GM12878 (cell line): ENCODE measurements around the gene WIPF2. TPM values are rescaled to one million over a fixed set of nuclear protein-coding genes. Genes with fewer than 3 reads are reported as not detected.

Experiments
- BCL11A ChIP-seq: IDR thresholded peaks from 2 replicates; pipeline ENCODE4 v1.6.1; 2011; ENCODE audit warnings: low read depth, low read length
- BRCA1 ChIP-seq: IDR thresholded peaks from 2 replicates; pipeline ENCODE4 v1.6.1; 2011; ENCODE audit warnings: low read depth, low read length, improper control_type of control experiment
- CHD1 ChIP-seq: IDR thresholded peaks from 2 replicates; pipeline ENCODE4 v1.6.1; 2012; ENCODE audit warnings: low read depth, low read length, improper control_type of control experiment
- CTCF ChIP-seq, 3 experiments: IDR thresholded peaks in 2 of 3; conservative IDR thresholded peaks in 1 of 3; 2 replicates each; pipeline ENCODE4 v1.5.1; 2011; ENCODE audit warnings: low read depth in 3 of 3, low read length in 3 of 3, mild to moderate bottlenecking in 3 of 3, control low read depth in 2 of 3, moderate library complexity in 2 of 3, inconsistent platforms in 1 of 3, mixed read lengths in 1 of 3; ENCODE audit not compliant: control insufficient read depth in 2 of 3, insufficient read depth in 1 of 3; ENCODE audit errors: extremely low read depth in 1 of 3
- DPF2 ChIP-seq: fragments of 450-650 bp; IDR thresholded peaks from 2 replicates; pipeline ENCODE4 v1.6.1; 2017; ENCODE audit warnings: mild to moderate bottlenecking
- ESRRA ChIP-seq: IDR thresholded peaks from 2 replicates; pipeline ENCODE4 v1.6.1; 2012; ENCODE audit warnings: mild to moderate bottlenecking, low read length, improper control_type of control experiment
- EZH2 ChIP-seq: IDR thresholded peaks from 2 replicates; pipeline ENCODE4 v1.6.1; 2012; ENCODE audit warnings: low read depth, mild to moderate bottlenecking, control low read depth, inconsistent platforms, low read length, borderline replicate concordance; ENCODE audit not compliant: control insufficient read depth
- FOXK2 ChIP-seq: fragments of 450-650 bp; IDR thresholded peaks from 2 replicates; pipeline ENCODE4 v1.6.1; 2017; ENCODE audit warnings: mild to moderate bottlenecking, moderate library complexity
- IKZF1 ChIP-seq: fragments of 450-650 bp; conservative IDR thresholded peaks from 2 replicates; pipeline ENCODE4 v1.6.1; 2017; ENCODE audit warnings: antibody characterized with exemption, mild to moderate bottlenecking
- NBN ChIP-seq: fragments of 450-650 bp; IDR thresholded peaks from 2 replicates; pipeline ENCODE4 v1.6.1; 2016
- NFIC ChIP-seq: IDR thresholded peaks from 2 replicates; pipeline ENCODE4 v1.6.1; 2012; ENCODE audit warnings: low read depth, mild to moderate bottlenecking, inconsistent platforms, low read length, moderate library complexity
- NR2C2 ChIP-seq: IDR thresholded peaks from 2 replicates; pipeline ENCODE4 v1.6.1; 2011; ENCODE audit warnings: borderline replicate concordance, low read depth; ENCODE audit not compliant: control insufficient read depth, insufficient read length
- PAX5 ChIP-seq: IDR thresholded peaks from 2 replicates; pipeline ENCODE4 v1.6.1; 2011; ENCODE audit warnings: low read depth, low read length, borderline replicate concordance
- POLR2A ChIP-seq: IDR thresholded peaks from 2 replicates; pipeline ENCODE4 v1.6.1; 2011; ENCODE audit warnings: low read depth, mild to moderate bottlenecking, low read length
- POLR2AphosphoS5 ChIP-seq: IDR thresholded peaks from 2 replicates; pipeline ENCODE4 v1.6.1; 2011; ENCODE audit warnings: mild to moderate bottlenecking, low read length, inconsistent platforms
- SIX5 ChIP-seq: IDR thresholded peaks from 2 replicates; pipeline ENCODE4 v1.6.1; 2011; ENCODE audit warnings: mild to moderate bottlenecking, low read depth, low read length, moderate library complexity; ENCODE audit not compliant: severe bottlenecking
- SP1 ChIP-seq: IDR thresholded peaks from one replicate; pipeline ENCODE4 v1.6.1; 2011; ENCODE audit warnings: low read depth, low read length
- STAT3 ChIP-seq: IDR thresholded peaks from 2 replicates; pipeline ENCODE4 v1.6.1; 2011; ENCODE audit warnings: low read depth, low read length, improper control_type of control experiment
- SUPT20H ChIP-seq: IDR thresholded peaks from 2 replicates; pipeline ENCODE4 v1.6.1; 2011; ENCODE audit warnings: low read depth, mild to moderate bottlenecking, low read length, moderate library complexity, borderline replicate concordance; ENCODE audit not compliant: control insufficient read depth
- USF2 ChIP-seq: IDR thresholded peaks from 2 replicates; pipeline ENCODE4 v1.6.1; 2011; ENCODE audit warnings: low read depth, low read length, improper control_type of control experiment, borderline replicate concordance
- ZNF24 ChIP-seq: fragments of 450-650 bp; IDR thresholded peaks from 2 replicates; pipeline ENCODE4 v1.6.1; 2017; ENCODE audit warnings: antibody characterized with exemption, mild to moderate bottlenecking
- ZNF384 ChIP-seq: IDR thresholded peaks from 2 replicates; pipeline ENCODE4 v1.6.1; 2012; ENCODE audit warnings: low read depth, mild to moderate bottlenecking, low read length, improper control_type of control experiment, borderline replicate concordance
- ZNF592 ChIP-seq: fragments of 450-650 bp; IDR thresholded peaks from 2 replicates; pipeline ENCODE4 v1.6.1; 2017; ENCODE audit warnings: mild to moderate bottlenecking, moderate library complexity
- polyA plus RNA-seq, 11 experiments: library from polyadenylated mRNA; depleted of rRNA in 4 of 11; unstranded in 6 of 11; stranded (reverse) in 5 of 11; fragments of >200 nt; fragmentation: Nextera tagmentation in 4 of 11; fragmentation: Illumina TruSeq in 1 of 11; extraction: Ambion mirVana in 4 of 11; extraction: Trizol in 1 of 11; gene quantifications; 1 replicate in 1 of 11; 2 replicates in 10 of 11; pipeline versions ENCODE4 v1.2.1 to v1.2.3, GENCODE V29; 2011 to 2016; ENCODE audit warnings: inconsistent platforms in 2 of 11, missing spikeins in 2 of 11, low read depth in 1 of 11
- total RNA-seq, 4 experiments: library from RNA; depleted of rRNA in 3 of 4; stranded (reverse); fragments of >200 nt in 3 of 4; fragmentation: Illumina TruSeq in 1 of 4; extraction: Trizol in 1 of 4; gene quantifications; 2 replicates each; pipeline versions ENCODE4 v1.2.1 to v1.2.3, GENCODE V29; 2013 to 2021

Gene WIPF2
- total and polyA plus RNA-seq, 10 of the 15 experiments (the other 5 are each of a cell fraction or from before 2014, with no cell fraction given), result 4.2 to 20.8 (median 7.1) TPM

- TF ChIP-seq USF2 (peak; percentile 88), NFIC (no peak), NR2C2 (no peak), POLR2AphosphoS5 (peak; percentile 78), SUPT20H (no peak), FOXK2 (no peak; the same call in 1 of the 2 replicates), ZNF384 (peak; percentile 96), CTCF (IDR thresholded peaks at IDR 0.05 in 2 of 3, conservative IDR thresholded peaks at IDR 0.05 in 1 of 3; ENCODE audit: control insufficient read depth in 2 of 3, extremely low read depth in 1 of 3, insufficient read depth in 1 of 3, low read depth in 3 of 3, low read length in 3 of 3) (no peak), NBN (peak; percentile 97), PAX5 (peak; percentile 92), STAT3 (0 out of 2 replicates have a peak, but pooled peaks have one; percentile 47), SP1 (peak; percentile 77), ZNF592 (no peak), DPF2 (peak; percentile 99), SIX5 (no peak), CHD1 (0 out of 2 replicates have a peak, but pooled peaks have one; percentile 36), ESRRA (no peak), BRCA1 (no peak), IKZF1 (peak; percentile 100), EZH2 (no peak), ZNF24 (no peak), POLR2A (peak; percentile 82), BCL11A (peak; percentile 89)
These were observed 103.5 kb downstream of the WIPF2 start (continued) for GRCh38 chr17:40322358-40323315.
